HG03469 (cell line): ENCODE results near the gene FEZF1.

ENCODE experiments used
- ATAC-seq: cut with Tn5 transposase; IDR thresholded peaks from one replicate; pipeline ENCODE4 v1.9.1; 2021; ENCODE audit warnings: mild to moderate bottlenecking, moderate library complexity, moderate number of reproducible peaks; ENCODE audit not compliant: unreplicated experiment

FEZF1 gene

DNA sequence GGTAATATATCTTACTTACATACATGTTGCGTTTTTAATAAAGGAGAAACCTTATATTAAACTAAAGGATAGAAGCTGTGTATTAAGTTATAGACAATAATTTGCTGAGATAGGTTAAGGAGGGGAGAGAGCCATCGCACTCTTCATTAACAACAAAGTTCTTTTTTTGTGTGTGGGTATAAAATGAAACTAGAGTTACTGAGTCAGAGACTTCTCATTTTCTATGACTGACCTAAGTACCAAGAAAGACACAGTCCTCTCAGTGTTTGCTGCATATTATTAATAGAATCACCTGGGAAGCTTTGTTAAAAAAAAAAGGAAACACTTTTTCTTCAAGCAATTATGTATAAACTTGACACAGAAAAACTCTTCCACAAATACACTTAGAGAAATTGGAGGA is 31.4 kb downstream of the FEZF1 start:
- ATAC-seq: no peak

DNA sequence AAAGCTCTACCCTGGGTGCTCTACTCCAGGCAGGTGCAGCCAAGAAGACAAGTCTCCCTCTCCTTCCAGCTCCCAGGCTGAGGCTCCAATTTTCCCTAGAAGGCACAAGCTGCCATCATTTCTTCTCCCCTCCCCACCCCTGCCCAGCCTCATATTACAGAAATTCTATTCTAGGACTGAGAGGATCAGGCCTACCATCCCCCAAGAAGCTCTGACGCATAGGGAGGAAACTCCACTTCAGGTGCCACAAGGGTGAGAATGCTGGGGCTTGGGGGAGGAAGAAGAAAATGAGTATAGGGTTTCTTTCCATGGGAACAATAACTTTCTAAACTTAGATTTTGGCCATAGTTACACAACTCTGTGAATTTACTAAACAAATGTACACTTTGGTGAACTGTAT is 35.3 kb downstream of the FEZF1 start:
- no peak for ATAC-seq

DNA sequence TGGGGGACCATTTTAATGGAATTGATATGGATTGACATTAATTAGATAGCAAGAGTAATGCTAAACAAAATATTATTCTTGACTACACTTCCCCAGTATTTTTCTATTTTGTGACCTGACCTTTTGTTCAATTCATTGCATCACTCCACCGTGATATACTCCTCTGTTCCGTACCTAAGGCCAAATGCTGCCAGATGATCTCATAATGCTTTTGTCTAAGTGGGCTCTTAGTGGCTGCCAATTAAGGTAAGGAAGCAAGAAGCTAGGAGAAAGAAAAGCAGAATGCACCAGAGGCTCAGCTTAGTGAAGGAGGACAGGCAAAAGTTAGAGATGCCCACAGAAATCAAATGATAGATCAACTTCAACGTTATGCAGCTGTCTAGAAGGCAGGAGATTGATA is 36.4 kb downstream of the FEZF1 start:
- ATAC-seq: no peak

DNA sequence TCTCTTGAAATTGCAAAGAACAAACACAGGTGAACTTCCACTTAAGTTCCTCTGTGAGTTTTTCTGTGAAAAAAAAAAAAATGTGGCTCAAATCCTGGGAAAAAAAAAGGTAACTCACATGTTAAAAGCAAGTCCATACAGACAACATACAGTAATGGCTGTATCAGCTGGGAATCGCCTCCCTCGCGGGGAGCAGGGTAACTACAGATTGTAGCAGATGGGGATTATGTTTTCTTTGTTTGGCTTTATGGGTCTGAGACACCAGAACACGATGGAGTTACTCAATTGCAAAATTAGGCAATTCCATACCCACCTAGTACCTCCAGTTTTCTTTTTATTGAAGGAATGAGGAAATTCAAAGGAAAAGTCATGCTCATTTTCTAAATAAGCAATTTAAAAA is 42.3 kb downstream of the FEZF1 start:
- no peak for ATAC-seq

GRCh38 chr7:122261442-122261841 is 43.1 kb downstream of the FEZF1 start:
- ATAC-seq: no peak

- no peak for ATAC-seq
Measured at GRCh38 chr7:122261016-122261415, 43.5 kb downstream of the FEZF1 start.

GRCh38 chr7:122260336-122260735 is 44.2 kb downstream of the FEZF1 start:
- no peak for ATAC-seq

DNA sequence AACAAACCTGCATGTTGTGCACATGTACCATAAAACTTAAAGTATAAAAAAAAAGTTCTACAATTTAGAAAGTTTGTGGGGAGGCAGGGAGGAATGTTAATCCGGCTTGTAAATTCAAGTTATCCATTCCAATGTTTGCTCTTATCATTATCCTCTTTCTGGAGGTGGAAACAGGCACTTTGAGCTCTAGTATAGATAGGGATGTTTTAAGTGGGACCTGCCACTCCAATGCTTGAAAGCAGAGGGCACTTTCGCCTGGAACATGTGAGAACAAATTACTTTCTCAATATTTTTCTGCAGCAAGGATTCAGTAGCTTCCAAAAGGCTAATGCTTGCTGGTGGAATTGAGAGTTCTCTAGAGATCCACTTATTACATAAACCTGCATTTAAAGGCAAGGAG is 45.6 kb downstream of the FEZF1 start:
- no peak for ATAC-seq

GRCh38 chr7:122257056-122257455 is 47.5 kb downstream of the FEZF1 start:
- no peak for ATAC-seq

GRCh38 chr7:122256046-122256445 is 48.5 kb downstream of the FEZF1 start:
- no peak for ATAC-seq

- no peak for ATAC-seq
Measured at GRCh38 chr7:122255454-122255853, 49.1 kb downstream of the FEZF1 start.
